ENCODE measurements around the gene HCLS1. TPM values are rescaled to one million over a fixed set of nuclear protein-coding genes. Genes with fewer than 3 reads are reported as not detected.

The HCLS1 gene
- polyA plus RNA-seq, 1 of the 3 experiments (the other 2 are of a cell fraction), result 0.23 TPM

- H3K4me2 ChIP-seq, result no peak overlapping the region
- H3K79me2 ChIP-seq (ENCODE audit: insufficient read depth), result no peaks in the 10 kb centered on the region
- H3K4me3 ChIP-seq (ENCODE audit: low read depth in 2 of 2, low read length in 1 of 2), result no peak overlapping the region
- ChIA-PET POLR2A (no interaction called here), CTCF (interaction anchor here (1.0 kb wide), 1 partner anchor 53 kb away, joined by 3 read pairs; no protein-coding TSS in a partner anchor)
- H3K9me2 ChIP-seq, result no peaks in the 10 kb centered on the region
- H3K9ac ChIP-seq, result no peak overlapping the region
- DNase-seq, result no peak
- H3F3A ChIP-seq (replicated peaks; ENCODE audit: insufficient read depth), result no peaks in the 10 kb centered on the region
- no peak overlapping the region for H2AFZ ChIP-seq (ENCODE audit: low read depth)
- peaks cover 9% of the 10 kb centered on the region for H3K27me3 ChIP-seq (ENCODE audit: insufficient read depth)
- 66% methylated on average over 6 of the region's 6 CpGs for WGBS (ENCODE audit: low lambda C conversion rate)
- no peaks in the 10 kb centered on the region for H4K20me1 ChIP-seq (ENCODE audit: insufficient read depth)
- H3K4me1 ChIP-seq (ENCODE audit: control insufficient read depth in 1 of 2, insufficient read depth in 2 of 2, low read depth in 1 of 2, low read length in 1 of 2), result no peaks in the 10 kb centered on the region
- no peak for TF ChIP-seq CHD2 (IDR thresholded peaks at IDR 0.05; ENCODE audit: low read length, partially characterized antibody)
- no peak for TF ChIP-seq YY1 (IDR thresholded peaks at IDR 0.05; ENCODE audit: low read depth)
- no peak for TF ChIP-seq FOSL2 (IDR thresholded peaks at IDR 0.05; ENCODE audit: borderline replicate concordance, low read depth)
- no peak for TF ChIP-seq PBX3 (IDR thresholded peaks at IDR 0.05)
- TF ChIP-seq SIN3A (IDR thresholded peaks at IDR 0.05; ENCODE audit: borderline replicate concordance, low read depth, low read length), result no peak
- TF ChIP-seq JUND (IDR thresholded peaks at IDR 0.05), result no peak
- TF ChIP-seq GATA2 (CRISPR knock-in tag; IDR thresholded peaks at IDR 0.05), result no peak
- TF ChIP-seq NRF1 (IDR thresholded peaks at IDR 0.05; ENCODE audit: low read depth, low read length), result no peak
- TF ChIP-seq REST (IDR thresholded peaks at IDR 0.05; ENCODE audit: low read depth, low read length), result no peak
- no peak for TF ChIP-seq SMC3 (IDR thresholded peaks at IDR 0.05; ENCODE audit: low read depth, low read length)
- no peak for TF ChIP-seq TAF1 (IDR thresholded peaks at IDR 0.05; ENCODE audit: borderline replicate concordance, low read depth, low read length)
- no peak for TF ChIP-seq GABPA (IDR thresholded peaks at IDR 0.05; ENCODE audit: low read depth)
- TF ChIP-seq EP300 (IDR thresholded peaks at IDR 0.05; ENCODE audit: borderline replicate concordance in 1 of 2, low read depth in 1 of 2, low read length in 1 of 2), result no peak
- TF ChIP-seq POLR2AphosphoS5 (IDR thresholded peaks at IDR 0.05; ENCODE audit: low read depth, low read length), result no peak
- TF ChIP-seq MAX (IDR thresholded peaks at IDR 0.05; ENCODE audit: low read depth), result no peak
- no peak for TF ChIP-seq IRF3 (IDR thresholded peaks at IDR 0.05; ENCODE audit: low read depth, low read length)
- TF ChIP-seq USF1 (IDR thresholded peaks at IDR 0.05; ENCODE audit: borderline replicate concordance, low read depth), result no peak
- no peaks in the 10 kb centered on the region for H3K9me3 ChIP-seq
- H3K36me3 ChIP-seq (replicated peaks in 1 of 2; ENCODE audit: control insufficient read depth in 1 of 2, insufficient read depth in 2 of 2, low read length in 1 of 2), result no peaks in the 10 kb centered on the region
- H3K27ac ChIP-seq (ENCODE audit: low read depth in 2 of 2, low read length in 1 of 2), result no peak overlapping the region
These were observed 31.1 kb downstream of the HCLS1 start for GRCh38 chr3:121629601-121630000.
